GM13976 (cell line): Measurements from ENCODE around the gene CHRDL2.

ENCODE experiments used
- DNase-seq: peaks from one replicate; pipeline ENCODE4 v3.0.0; 2012; ENCODE audit warnings: low spot score
- CTCF ChIP-seq: IDR thresholded peaks from 2 replicates; pipeline ENCODE4 v1.5.1; 2012; ENCODE audit warnings: borderline replicate concordance, mild to moderate bottlenecking; ENCODE audit not compliant: insufficient read depth; ENCODE audit errors: extremely low read depth, missing control alignments, control extremely low read depth
- in situ Hi-C: fragments of 300-500 bp; cut with MboI; formaldehyde crosslinking; loops from one replicate; pipeline ENCODE4 v1.12.0; 2022; ENCODE audit warnings: low sequenced_read_pairs, mixed read lengths, inconsistent platforms; ENCODE audit not compliant: unreplicated experiment

CHRDL2 gene

GRCh38 chr11:74739546-74740270, 8.5 kb upstream of the CHRDL2 start:
- in situ Hi-C loops: no loop called here

GRCh38 chr11:74736031-74736430, 4.8 kb upstream of the CHRDL2 start:
- no peak for TF ChIP-seq CTCF
- DNase-seq: no peak
- in situ Hi-C loops: no loop called here

More at GRCh38 chr11:74739546-74740270, 8.5 kb upstream of the CHRDL2 start:
- TF ChIP-seq CTCF: peak; percentile 78
- DNase-seq: peak; percentile 72

GRCh38 chr11:74735365-74735928, 4.2 kb upstream of the CHRDL2 start:
- no peak for TF ChIP-seq CTCF
- DNase-seq: no peak
- in situ Hi-C loops: no loop called here

- TF ChIP-seq CTCF: no peak
- in situ Hi-C loops: no loop called here
- DNase-seq: no peak
These were observed 3.3 kb upstream of the CHRDL2 start for GRCh38 chr11:74734559-74734925.

- in situ Hi-C loops: no loop called here
- no peak for DNase-seq
These were observed 510 bp downstream of the CHRDL2 start for GRCh38 chr11:74730571-74731260.

GRCh38 chr11:74729397-74729796, 1.8 kb downstream of the CHRDL2 start:
- no peak for DNase-seq
- no peak for TF ChIP-seq CTCF
- in situ Hi-C loops: no loop called here

More at GRCh38 chr11:74730571-74731260, 510 bp downstream of the CHRDL2 start:
- TF ChIP-seq CTCF: no peak
